Activated naive CD4-positive, alpha-beta T cell treated with anti-CD3 and anti-CD28 coated beads, Interleukin-2, amount 50 U/mL, for 72 hours (primary cell): Measurements from ENCODE around the gene S100A9. TPM values are rescaled to one million over a fixed set of nuclear protein-coding genes. Genes with fewer than 3 reads are reported as not detected.
A peak's percentile ranks its signal among the peaks of the same experiment; 100 is the strongest.

Experiments
- ATAC-seq, 2 donors: fragments of 150-1000 bp; cut with Tn5 transposase; 2 replicates each; pipeline ENCODE4 v1.10.0; 2021; ENCODE audit warnings: mild to moderate bottlenecking in 2 of 2, moderate library complexity in 2 of 2
- DNase-seq, 2 donors: peaks; one replicate each; pipeline ENCODE4 v3.0.0; 2021 to 2022; ENCODE audit warnings: low spot score in 2 of 2
- H3K27ac Mint-ChIP-seq, 2 donors: one replicate each; pipeline ENCODE4 v1.8.0; 2022; ENCODE audit warnings: mild to moderate bottlenecking in 2 of 2, mixed read lengths in 2 of 2
- H3K36me3 Mint-ChIP-seq, 2 donors: one replicate each; pipeline ENCODE4 v1.8.0; 2022; ENCODE audit warnings: mixed read lengths in 2 of 2
- H3K9me3 Mint-ChIP-seq, 2 donors: one replicate each; pipeline ENCODE4 v1.8.0; 2022; ENCODE audit warnings: mixed read lengths in 2 of 2
- total RNA-seq, 2 donors: library from RNA; stranded (reverse); gene quantifications; one replicate each; pipeline ENCODE4 v1.2.3, GENCODE V29; 2022

Gene S100A9
- total RNA-seq, 2 donors from 2014 or later: 0.73 to 1.4 TPM

GRCh38 chr1:153392822-153393221 is 35.2 kb downstream of the S100A9 start:
- Mint-ChIP-seq H3K27ac (no peak overlapping the region), H3K36me3 (no peaks in the 10 kb centered on the region), H3K9me3 (no peaks in the 10 kb centered on the region)
- ATAC-seq (no peak), DNase-seq (no peak)

- DNase-seq (no peak), ATAC-seq (no peak)
- H3K27ac Mint-ChIP-seq: peak overlapping the region in 1 of 2 donors; percentile 63
- no peaks in the 10 kb centered on the region for H3K9me3 Mint-ChIP-seq
- H3K36me3 Mint-ChIP-seq: no peaks in the 10 kb centered on the region
Observed at GRCh38 chr1:153393926-153394325, 36.3 kb downstream of the S100A9 start.

GRCh38 chr1:153394391-153394790 is 36.7 kb downstream of the S100A9 start:
- no peak for ATAC-seq
- Mint-ChIP-seq H3K27ac (no peak overlapping the region), H3K36me3 (no peaks in the 10 kb centered on the region), H3K9me3 (no peaks in the 10 kb centered on the region)
- DNase-seq: no peak

- no peaks in the 10 kb centered on the region for H3K36me3 Mint-ChIP-seq
- ATAC-seq: no peak
Observed at GRCh38 chr1:153395136-153395685, 37.6 kb downstream of the S100A9 start.

GRCh38 chr1:153395776-153396175 is 38.1 kb downstream of the S100A9 start:
- Mint-ChIP-seq H3K27ac (no peak overlapping the region), H3K36me3 (no peaks in the 10 kb centered on the region), H3K9me3 (no peaks in the 10 kb centered on the region)
- ATAC-seq (no peak), DNase-seq (no peak)

More at GRCh38 chr1:153395136-153395685, 37.6 kb downstream of the S100A9 start:
- Mint-ChIP-seq H3K27ac (no peak overlapping the region), H3K9me3 (no peaks in the 10 kb centered on the region)
- no peak for DNase-seq

- H3K9me3 Mint-ChIP-seq: no peaks in the 10 kb centered on the region
- no peak overlapping the region for H3K27ac Mint-ChIP-seq
- no peaks in the 10 kb centered on the region for H3K36me3 Mint-ChIP-seq
- no peak for DNase-seq
- no peak for ATAC-seq
Observed at GRCh38 chr1:153396461-153396860, 38.8 kb downstream of the S100A9 start.

- no peak for DNase-seq
- no peak overlapping the region for H3K27ac Mint-ChIP-seq
- ATAC-seq: no peak
- H3K9me3 Mint-ChIP-seq: no peaks in the 10 kb centered on the region
- no peaks in the 10 kb centered on the region for H3K36me3 Mint-ChIP-seq
Observed at GRCh38 chr1:153397051-153397923, 39.6 kb downstream of the S100A9 start.

GRCh38 chr1:153397924-153398651 is 40.4 kb downstream of the S100A9 start:
- ATAC-seq: no peak
- Mint-ChIP-seq H3K27ac (no peak overlapping the region), H3K36me3 (no peaks in the 10 kb centered on the region), H3K9me3 (no peaks in the 10 kb centered on the region)
- DNase-seq: no peak

- Mint-ChIP-seq H3K36me3 (no peaks in the 10 kb centered on the region), H3K9me3 (no peaks in the 10 kb centered on the region), H3K27ac (peak overlapping the region in 1 of 2 donors; percentile 11)
- ATAC-seq (no peak), DNase-seq (no peak)
Observed at GRCh38 chr1:153399401-153400055, 41.9 kb downstream of the S100A9 start.

- no peak for ATAC-seq
- DNase-seq: no peak
- Mint-ChIP-seq H3K9me3 (no peaks in the 10 kb centered on the region), H3K36me3 (no peaks in the 10 kb centered on the region), H3K27ac (no peak overlapping the region)
Observed at GRCh38 chr1:153400244-153400643, 42.6 kb downstream of the S100A9 start.

GRCh38 chr1:153401461-153401860 is 43.8 kb downstream of the S100A9 start:
- DNase-seq: no peak
- no peak overlapping the region for H3K27ac Mint-ChIP-seq
- H3K9me3 Mint-ChIP-seq: no peaks in the 10 kb centered on the region
- no peaks in the 10 kb centered on the region for H3K36me3 Mint-ChIP-seq
- no peak for ATAC-seq

- H3K9me3 Mint-ChIP-seq: no peaks in the 10 kb centered on the region
- H3K36me3 Mint-ChIP-seq: no peaks in the 10 kb centered on the region
- ATAC-seq: no peak
- no peak overlapping the region for H3K27ac Mint-ChIP-seq
- DNase-seq: no peak
Observed at GRCh38 chr1:153402226-153402625, 44.6 kb downstream of the S100A9 start.

- H3K27ac Mint-ChIP-seq: no peak overlapping the region
Observed at GRCh38 chr1:153403421-153404085, 45.9 kb downstream of the S100A9 start.

GRCh38 chr1:153404086-153404635 is 46.5 kb downstream of the S100A9 start:
- Mint-ChIP-seq H3K36me3 (no peaks in the 10 kb centered on the region), H3K9me3 (no peaks in the 10 kb centered on the region), H3K27ac (no peak overlapping the region)
- no peak for ATAC-seq
- no peak for DNase-seq

More at GRCh38 chr1:153403421-153404085, 45.9 kb downstream of the S100A9 start:
- ATAC-seq (no peak), DNase-seq (no peak)
- Mint-ChIP-seq H3K36me3 (no peaks in the 10 kb centered on the region), H3K9me3 (no peaks in the 10 kb centered on the region)

- H3K27ac Mint-ChIP-seq: no peak overlapping the region
- DNase-seq (peak in 1 of 2 donors; percentile 74), ATAC-seq (peak; percentile 62 to 75)
- H3K36me3 Mint-ChIP-seq: no peaks in the 10 kb centered on the region
- no peaks in the 10 kb centered on the region for H3K9me3 Mint-ChIP-seq
Observed at GRCh38 chr1:153404768-153405167, 47.1 kb downstream of the S100A9 start.
